K562 (cell line): Measurements from ENCODE around the gene UBE2M. TPM values are rescaled to one million over a fixed set of nuclear protein-coding genes. Genes with fewer than 3 reads are reported as not detected.

Experiments
- ARHGAP35 ChIP-seq: fragments of 450-650 bp; IDR thresholded peaks from 2 replicates; pipeline ENCODE4 v1.6.1; 2018; ENCODE audit not compliant: partially characterized antibody
- ARID1B ChIP-seq: fragments of 450-650 bp; IDR thresholded peaks from 2 replicates; pipeline ENCODE4 v1.6.1; 2016; ENCODE audit warnings: antibody characterized with exemption, mild to moderate bottlenecking, inconsistent platforms
- BRD4 ChIP-seq: fragments of 200-600 bp; sonication (generic); IDR thresholded peaks from 2 replicates; pipeline ENCODE4 v1.6.1; 2017; ENCODE audit warnings: inconsistent platforms
- BRD9 ChIP-seq: fragments of 450-650 bp; IDR thresholded peaks from 2 replicates; pipeline ENCODE4 v1.6.1; 2018; ENCODE audit warnings: low read depth; ENCODE audit not compliant: partially characterized antibody
- CHD1 ChIP-seq: fragments of 200-600 bp; sonication (generic); IDR thresholded peaks from one replicate; pipeline ENCODE4 v1.6.1; 2012; ENCODE audit warnings: mild to moderate bottlenecking, moderate library complexity, low read length, inconsistent platforms
- CXXC5 ChIP-seq: fragments of 250-450 bp; sonication (Bioruptor Pico); IDR thresholded peaks from 2 replicates; pipeline ENCODE4 v1.8.0; 2022; ENCODE audit warnings: inconsistent platforms, mild to moderate bottlenecking, moderate library complexity
- E4F1 ChIP-seq: fragments of 250-450 bp; sonication (Bioruptor Pico); IDR thresholded peaks from 2 replicates; pipeline ENCODE4 v1.5.0; 2021; ENCODE audit warnings: mild to moderate bottlenecking, borderline replicate concordance
- ETS2 ChIP-seq: IDR thresholded peaks from 2 replicates; pipeline ENCODE4 v1.6.1; 2016; ENCODE audit warnings: borderline replicate concordance, missing genetic modification characterization, mild to moderate bottlenecking, moderate library complexity, missing compliant biosample characterization; ENCODE audit not compliant: poor library complexity, severe bottlenecking
- GTF2F1 ChIP-seq: IDR thresholded peaks from 2 replicates; pipeline ENCODE4 v1.6.1; 2011; ENCODE audit warnings: low read depth, low read length, improper control_type of control experiment
- HDAC8 ChIP-seq: fragments of 450-650 bp; IDR thresholded peaks from 2 replicates; pipeline ENCODE4 v1.6.1; 2016; ENCODE audit warnings: mild to moderate bottlenecking, missing genetic modification characterization, moderate library complexity, missing compliant biosample characterization
- IRF9 ChIP-seq: fragments of 450-650 bp; IDR thresholded peaks from 2 replicates; pipeline ENCODE4 v1.6.1; 2016; ENCODE audit warnings: missing biosample characterization, missing genetic modification characterization
- MXI1 ChIP-seq: IDR thresholded peaks from 2 replicates; pipeline ENCODE4 v1.6.1; 2011; ENCODE audit warnings: low read depth, mild to moderate bottlenecking, improper control_type of control experiment, low read length
- PHF20 ChIP-seq: fragments of 450-650 bp; IDR thresholded peaks from 2 replicates; pipeline ENCODE4 v1.6.1; 2018; ENCODE audit not compliant: partially characterized antibody
- PURB ChIP-seq: sonication (generic); formaldehyde crosslinking; IDR thresholded peaks from 2 replicates; pipeline ENCODE4 v1.9.0; 2021; ENCODE audit warnings: low read depth, mild to moderate bottlenecking, missing genetic modification reagents
- RFX1 ChIP-seq: fragments of 450-650 bp; IDR thresholded peaks from 2 replicates; pipeline ENCODE4 v1.6.1; 2016; ENCODE audit warnings: mild to moderate bottlenecking, moderate library complexity
- SMARCB1 ChIP-seq: IDR thresholded peaks from 2 replicates; pipeline ENCODE4 v1.6.1; 2011; ENCODE audit warnings: improper control_type of control experiment, low read depth; ENCODE audit not compliant: insufficient read length
- STAT5A ChIP-seq: IDR thresholded peaks from 2 replicates; pipeline ENCODE4 v1.6.1; 2012; ENCODE audit warnings: low read length, inconsistent platforms, borderline replicate concordance
- THRB ChIP-seq: fragments of 450-650 bp; formaldehyde crosslinking; conservative IDR thresholded peaks from 2 replicates; pipeline ENCODE4 v1.4.0; 2022; ENCODE audit warnings: mild to moderate bottlenecking, missing genetic modification characterization
- ZBTB26 ChIP-seq: fragments of 450-650 bp; formaldehyde crosslinking; IDR thresholded peaks from 2 replicates; pipeline ENCODE4 v1.4.0; 2022; ENCODE audit warnings: missing genetic modification characterization
- ZC3H8 ChIP-seq: fragments of 450-650 bp; IDR thresholded peaks from 2 replicates; pipeline ENCODE4 v1.6.1; 2017
- ZFX ChIP-seq: sonication (generic); formaldehyde crosslinking; IDR thresholded peaks from 2 replicates; pipeline ENCODE4 v1.8.0; 2022; ENCODE audit warnings: mild to moderate bottlenecking, missing genetic modification reagents, moderate library complexity
- ZNF354B ChIP-seq: fragments of 250-450 bp; sonication (Bioruptor Pico); IDR thresholded peaks from 2 replicates; pipeline ENCODE4 v1.4.0; 2020
- ZNF644 ChIP-seq: fragments of 200-800 bp; sonication (Bioruptor generic); IDR thresholded peaks from 2 replicates; pipeline ENCODE4 v1.6.1; 2016; ENCODE audit warnings: low read depth, missing genetic modification characterization, missing compliant biosample characterization
- ZNF668 ChIP-seq: fragments of 250-450 bp; sonication (Bioruptor Pico); IDR thresholded peaks from 2 replicates; pipeline ENCODE4 v1.8.0; 2022; ENCODE audit warnings: mild to moderate bottlenecking, inconsistent platforms
- ZNF717 ChIP-seq: fragments of 250-450 bp; sonication (Bioruptor Pico); IDR thresholded peaks from 2 replicates; pipeline ENCODE4 v1.5.0; 2021
- polyA plus RNA-seq, 8 experiments: library from polyadenylated mRNA; depleted of rRNA in 4 of 8; stranded (reverse) in 5 of 8; unstranded in 3 of 8; fragments of >200 nt; fragmentation: Nextera tagmentation in 2 of 8; fragmentation: Illumina TruSeq in 1 of 8; extraction: Ambion mirVana in 2 of 8; extraction: Trizol in 1 of 8; gene quantifications; 2 replicates each; pipeline versions ENCODE4 v1.2.1 to v1.2.3, GENCODE V29; 2011 to 2014; ENCODE audit warnings: inconsistent platforms in 1 of 8, missing spikeins in 1 of 8
- total RNA-seq, 7 experiments: library from RNA; depleted of rRNA in 6 of 7; stranded (reverse); fragments of >200 nt in 6 of 7; fragmentation: Illumina TruSeq in 2 of 7; extraction: Trizol in 2 of 7; gene quantifications; 2 replicates each; pipeline versions ENCODE4 v1.2.1 to v1.2.3, GENCODE V29; 2011 to 2021; ENCODE audit warnings: low replicate concordance in 1 of 7

The UBE2M gene
- total and polyA plus RNA-seq, 9 of the 15 experiments (the other 6 are each of a cell fraction or from before 2014, with no cell fraction given), result 0.92 to 163 (median 85.7) TPM

DNA sequence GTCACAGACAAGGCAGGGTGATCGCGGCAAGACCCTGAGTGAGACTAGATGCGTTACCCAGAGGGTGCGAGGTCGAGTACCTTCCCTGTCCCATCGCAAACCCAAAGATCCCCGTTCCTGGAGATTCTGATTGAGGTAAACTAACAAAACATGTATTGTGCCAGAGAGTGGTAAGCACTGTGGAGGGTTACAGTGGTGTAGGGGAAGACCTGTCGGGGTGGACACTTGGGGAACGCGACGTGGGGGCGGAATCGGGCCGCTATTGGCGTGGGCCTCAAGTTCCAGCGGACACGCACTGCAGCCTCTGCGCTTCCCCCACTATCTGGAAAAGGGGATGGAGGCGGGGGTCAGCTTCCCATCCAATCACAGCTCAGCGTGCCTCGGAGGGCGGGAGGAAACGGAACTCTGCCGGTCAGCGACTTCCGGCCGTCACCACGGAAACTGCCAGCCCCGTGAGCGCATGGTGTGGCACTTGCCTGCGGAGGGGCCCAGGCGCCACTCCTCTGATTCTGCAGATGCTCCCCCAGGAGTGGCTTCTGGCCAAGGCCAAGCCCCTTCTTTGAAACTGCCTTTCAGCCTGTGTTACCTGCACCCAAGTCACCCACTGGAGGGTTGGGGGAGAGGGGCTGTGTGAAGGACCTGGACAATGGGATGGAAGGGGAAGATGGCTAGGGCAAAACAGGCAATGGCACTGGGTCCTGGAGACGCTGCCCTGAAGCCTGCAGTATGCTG lies 1.0 kb upstream of the UBE2M start (continued):
- TF ChIP-seq THRB (CRISPR knock-in tag), result peak; percentile 91
- TF ChIP-seq ZNF717 (CRISPR knock-in tag), result no peak
- TF ChIP-seq CXXC5, result peak; percentile 88
- TF ChIP-seq IRF9 (tag), result no peak
- TF ChIP-seq ETS2 (tag), result no peak
- no peak for TF ChIP-seq ARID1B
- TF ChIP-seq SMARCB1, result no peak
- peak; percentile 76; the same call in 1 of the 2 replicates for TF ChIP-seq HDAC8 (tag)
- TF ChIP-seq ZBTB26 (CRISPR knock-in tag), result no peak
- TF ChIP-seq ZNF644 (tag), result peak; percentile 58; the same call in 1 of the 2 replicates
- TF ChIP-seq RFX1, result peak; percentile 89
- no peak for TF ChIP-seq STAT5A
- TF ChIP-seq PURB (CRISPR knock-in tag), result no peak
- TF ChIP-seq ZFX (CRISPR knock-in tag), result peak; percentile 89
- peak; percentile 98 for TF ChIP-seq BRD4
- peak; percentile 62 for TF ChIP-seq BRD9
- no peak for TF ChIP-seq ZNF354B (CRISPR knock-in tag)
- no peak for TF ChIP-seq ZNF668
- peak; percentile 97 for TF ChIP-seq CHD1
- TF ChIP-seq E4F1 (CRISPR knock-in tag), result no peak; the same call in 1 of the 2 replicates
- no peak for TF ChIP-seq ZC3H8
- TF ChIP-seq PHF20, result peak; percentile 74
- no peak for TF ChIP-seq ARHGAP35
- TF ChIP-seq MXI1, result peak; percentile 78
- peak; percentile 89 for TF ChIP-seq GTF2F1
